ENCODE measurements around the gene POLDIP3.
A peak's percentile ranks its signal among the peaks of the same experiment; 100 is the strongest.
"Not testable (repeated sequence)": the region's sequence is repeated elsewhere in the genome, so short reads cannot be mapped to it uniquely, and the experiment has no call there.

POLDIP3 gene

DNA sequence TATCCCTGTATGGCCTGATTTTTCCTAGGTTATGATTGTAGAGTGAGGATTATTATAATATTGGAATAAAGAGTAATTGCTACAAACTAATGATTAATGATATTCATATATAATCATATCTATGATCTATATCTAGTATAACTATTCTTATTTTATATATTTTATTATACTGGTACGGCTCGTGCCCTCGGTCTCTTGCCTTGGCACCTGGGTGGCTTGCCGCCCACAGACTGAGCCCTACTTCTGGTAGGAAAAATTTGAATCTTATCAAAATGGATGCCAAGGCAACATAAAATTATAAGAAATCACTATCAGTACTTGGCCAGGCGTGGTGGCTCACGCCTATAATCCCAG is 62.4 kb downstream of the POLDIP3 start:
- peaks cover 11% of the 10 kb centered on the region for H3K4me1 Mint-ChIP-seq (ENCODE audit: low read depth)
- H3K36me3 Mint-ChIP-seq (ENCODE audit: low read depth); H3K27me3 Mint-ChIP-seq (ENCODE audit: low read depth); H3K9me3 Mint-ChIP-seq: not testable (repeated sequence)
- H3K27ac Mint-ChIP-seq = peak overlapping the region; percentile 84
- H3K4me3 Mint-ChIP-seq = peak overlapping the region; percentile 66

DNA sequence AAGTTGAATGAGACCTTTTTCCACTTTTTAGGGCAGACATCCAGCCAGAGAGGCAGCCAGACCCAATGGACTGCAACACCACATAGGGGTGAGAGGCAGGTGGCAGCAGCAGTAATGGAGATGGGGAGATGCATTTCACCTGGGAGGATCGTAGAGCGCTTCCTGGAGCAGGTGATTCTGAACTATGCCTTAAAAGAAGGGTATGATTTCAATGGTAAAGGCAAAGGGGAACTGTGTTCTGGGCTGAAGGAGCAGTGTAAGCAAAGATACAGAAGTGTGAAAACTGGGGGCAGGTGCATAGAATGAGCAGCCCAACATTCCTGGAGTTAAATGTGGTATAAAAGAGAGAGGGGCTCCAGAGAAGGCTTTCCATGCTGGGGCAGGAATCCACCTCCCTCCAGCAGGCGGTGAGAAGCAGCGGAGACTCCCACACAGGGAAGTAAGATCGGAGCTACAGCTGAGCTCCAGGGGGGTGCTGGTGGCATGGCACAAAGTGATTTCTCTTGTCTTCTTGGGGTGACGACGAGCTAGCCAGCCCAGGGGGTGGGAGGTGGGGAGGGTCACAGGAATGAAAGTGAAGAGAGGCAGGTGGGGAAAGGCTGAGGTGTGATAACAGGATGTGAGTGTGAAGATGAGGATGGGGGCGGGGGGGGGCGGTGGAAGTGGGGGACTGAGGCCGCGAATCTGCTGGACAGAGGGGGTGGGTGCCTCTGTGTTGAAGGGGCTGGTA is 65.2 kb downstream of the POLDIP3 start:
- H3K27ac Mint-ChIP-seq = no peak overlapping the region
- no peak overlapping the region for H3K4me3 Mint-ChIP-seq
- H3K9me3 Mint-ChIP-seq = no peaks in the 10 kb centered on the region
- peaks cover 11% of the 10 kb centered on the region for H3K4me1 Mint-ChIP-seq (ENCODE audit: low read depth)
- H3K36me3 Mint-ChIP-seq (ENCODE audit: low read depth) = no peaks in the 10 kb centered on the region
- H3K27me3 Mint-ChIP-seq (ENCODE audit: low read depth) = no peaks in the 10 kb centered on the region

DNA sequence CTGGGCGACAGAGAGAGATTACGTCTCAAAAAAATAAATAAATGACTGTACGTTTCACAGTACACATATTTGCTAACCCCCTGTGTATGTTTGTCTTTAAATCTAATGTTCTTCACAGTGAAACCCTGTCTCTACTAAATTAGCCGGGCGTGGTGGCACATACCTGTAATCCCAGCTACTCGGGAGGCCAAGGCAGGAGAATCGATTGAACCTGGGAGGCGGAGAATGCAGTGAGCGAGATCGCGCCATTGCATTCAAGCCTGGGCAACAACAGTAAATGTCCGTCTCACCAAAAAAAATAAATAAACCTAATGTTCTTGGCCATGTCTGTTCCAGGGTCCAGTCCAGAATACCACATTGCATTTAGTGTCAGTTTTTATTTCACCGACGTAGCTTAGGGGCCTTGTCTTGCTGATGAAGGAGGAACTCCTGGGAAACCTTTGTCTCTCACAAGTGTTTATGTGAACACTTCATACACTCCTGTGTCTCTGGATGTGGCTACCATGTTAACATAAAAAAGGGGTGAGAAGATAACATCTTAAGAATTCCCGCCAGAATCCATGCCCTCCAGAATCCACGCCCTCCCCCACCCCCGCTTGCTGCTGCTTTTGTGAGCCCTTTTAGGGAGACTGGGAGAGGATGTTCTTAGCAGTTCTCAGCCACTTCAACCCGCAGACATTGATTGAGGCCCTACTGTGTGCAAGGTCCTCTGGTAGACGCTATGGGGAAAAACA is 65.9 kb downstream of the POLDIP3 start:
- H3K9me3 Mint-ChIP-seq = no peaks in the 10 kb centered on the region
- no peaks in the 10 kb centered on the region for H3K27me3 Mint-ChIP-seq (ENCODE audit: low read depth)
- H3K27ac Mint-ChIP-seq = no peak overlapping the region
- peaks cover 11% of the 10 kb centered on the region for H3K4me1 Mint-ChIP-seq (ENCODE audit: low read depth)
- no peaks in the 10 kb centered on the region for H3K36me3 Mint-ChIP-seq (ENCODE audit: low read depth)
- no peak overlapping the region for H3K4me3 Mint-ChIP-seq

DNA sequence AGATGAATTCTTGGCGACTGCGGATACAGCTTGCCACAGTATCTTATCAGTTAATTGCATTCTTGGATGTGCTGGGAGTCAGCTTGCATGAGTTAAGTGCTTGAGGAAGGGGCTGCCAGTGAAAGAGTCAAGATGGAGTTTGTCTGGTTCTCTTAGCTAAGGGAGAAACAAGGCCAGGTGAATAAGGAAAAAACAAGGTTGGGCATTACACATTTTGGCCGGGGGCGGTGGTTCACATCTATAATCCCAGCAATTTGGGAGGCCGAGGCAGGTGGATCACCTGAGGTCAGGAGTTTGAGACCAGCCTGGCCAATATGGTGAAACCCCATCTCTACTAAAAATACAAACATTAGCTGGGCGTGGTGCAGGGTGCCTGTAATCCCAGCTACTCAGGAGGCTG is 66.6 kb downstream of the POLDIP3 start:
- not testable (repeated sequence) for H3K27me3 Mint-ChIP-seq (ENCODE audit: low read depth); H3K36me3 Mint-ChIP-seq (ENCODE audit: low read depth); H3K27ac Mint-ChIP-seq; H3K9me3 Mint-ChIP-seq; H3K4me3 Mint-ChIP-seq
- peaks cover 11% of the 10 kb centered on the region for H3K4me1 Mint-ChIP-seq (ENCODE audit: low read depth)

DNA sequence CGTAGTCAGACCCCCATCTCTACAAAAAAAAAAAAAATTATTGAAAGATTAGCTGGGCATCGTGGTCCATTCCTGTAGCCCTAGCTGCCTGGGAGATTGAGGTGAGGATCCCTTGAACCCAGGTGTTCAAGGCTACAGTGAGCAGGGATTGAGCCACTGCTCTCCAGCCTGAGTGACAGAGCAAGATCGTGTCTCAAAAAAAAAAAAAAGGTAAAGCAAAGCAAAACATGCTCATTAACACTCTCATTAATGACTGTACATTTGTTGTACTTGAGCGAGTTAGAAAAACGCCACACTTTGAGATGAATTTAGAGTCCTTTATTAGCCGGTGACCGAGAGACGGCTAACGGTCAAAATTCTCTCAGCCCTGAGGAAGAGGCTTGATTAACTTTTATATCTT is 67.1 kb downstream of the POLDIP3 start:
- no peaks in the 10 kb centered on the region for H3K36me3 Mint-ChIP-seq (ENCODE audit: low read depth)
- H3K4me3 Mint-ChIP-seq = no peak overlapping the region
- no peaks in the 10 kb centered on the region for H3K9me3 Mint-ChIP-seq
- H3K4me1 Mint-ChIP-seq (ENCODE audit: low read depth) = peaks cover 11% of the 10 kb centered on the region
- H3K27ac Mint-ChIP-seq = no peak overlapping the region
- no peaks in the 10 kb centered on the region for H3K27me3 Mint-ChIP-seq (ENCODE audit: low read depth)

DNA sequence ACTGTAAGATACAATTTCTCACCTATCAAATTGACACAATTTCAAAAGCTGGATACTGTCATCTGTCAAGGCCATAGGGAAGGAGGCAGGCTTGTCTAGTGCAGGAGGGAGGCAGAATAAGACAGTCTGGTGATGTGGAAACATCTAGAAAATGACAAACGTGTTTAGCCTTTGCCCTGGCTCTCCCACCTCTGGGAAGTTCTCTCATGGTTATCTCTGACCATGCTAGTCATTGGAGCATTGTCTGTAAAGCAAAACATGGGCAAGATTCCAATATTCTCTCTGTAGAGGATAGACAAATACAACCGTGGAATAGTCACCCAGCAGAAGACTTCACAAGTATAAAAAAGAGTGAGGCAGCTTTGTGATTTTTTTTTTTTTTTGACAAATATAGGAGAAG is 70.0 kb downstream of the POLDIP3 start:
- Mint-ChIP-seq H3K9me3 (no peaks in the 10 kb centered on the region), H3K4me3 (no peak overlapping the region), H3K27ac (no peak overlapping the region), H3K27me3 (ENCODE audit: low read depth) (no peaks in the 10 kb centered on the region), H3K4me1 (ENCODE audit: low read depth) (peaks cover 4% of the 10 kb centered on the region), H3K36me3 (ENCODE audit: low read depth) (no peaks in the 10 kb centered on the region)

DNA sequence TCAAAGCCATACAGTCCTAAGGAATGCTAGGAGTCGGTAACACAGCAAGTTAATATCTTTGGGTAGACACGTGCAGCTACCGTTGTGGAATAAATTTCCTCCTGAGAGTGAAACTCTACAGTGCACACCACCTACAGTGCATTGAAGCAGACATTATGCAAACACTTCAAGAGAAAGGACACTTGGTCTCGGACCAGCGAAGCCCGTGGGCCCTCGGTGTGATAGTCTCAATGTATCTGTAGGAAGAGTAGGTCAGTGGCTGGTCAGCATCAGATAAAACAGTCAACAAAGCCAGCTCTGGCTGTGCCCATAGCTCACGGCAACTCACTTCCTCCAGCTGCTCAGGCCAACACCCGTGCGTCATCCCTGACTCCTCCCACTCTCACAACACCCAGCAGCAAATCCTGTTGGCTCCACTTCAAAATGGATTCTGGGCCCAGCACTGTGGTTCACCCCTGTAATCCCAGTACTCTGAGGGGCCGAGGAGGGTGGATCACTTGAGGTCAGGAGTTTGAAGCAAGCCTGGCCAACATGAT is 75.4 kb downstream of the POLDIP3 start:
- not testable (repeated sequence) for H3K27me3 Mint-ChIP-seq (ENCODE audit: low read depth); H3K4me3 Mint-ChIP-seq; H3K36me3 Mint-ChIP-seq (ENCODE audit: low read depth); H3K9me3 Mint-ChIP-seq; H3K4me1 Mint-ChIP-seq (ENCODE audit: low read depth); H3K27ac Mint-ChIP-seq

DNA sequence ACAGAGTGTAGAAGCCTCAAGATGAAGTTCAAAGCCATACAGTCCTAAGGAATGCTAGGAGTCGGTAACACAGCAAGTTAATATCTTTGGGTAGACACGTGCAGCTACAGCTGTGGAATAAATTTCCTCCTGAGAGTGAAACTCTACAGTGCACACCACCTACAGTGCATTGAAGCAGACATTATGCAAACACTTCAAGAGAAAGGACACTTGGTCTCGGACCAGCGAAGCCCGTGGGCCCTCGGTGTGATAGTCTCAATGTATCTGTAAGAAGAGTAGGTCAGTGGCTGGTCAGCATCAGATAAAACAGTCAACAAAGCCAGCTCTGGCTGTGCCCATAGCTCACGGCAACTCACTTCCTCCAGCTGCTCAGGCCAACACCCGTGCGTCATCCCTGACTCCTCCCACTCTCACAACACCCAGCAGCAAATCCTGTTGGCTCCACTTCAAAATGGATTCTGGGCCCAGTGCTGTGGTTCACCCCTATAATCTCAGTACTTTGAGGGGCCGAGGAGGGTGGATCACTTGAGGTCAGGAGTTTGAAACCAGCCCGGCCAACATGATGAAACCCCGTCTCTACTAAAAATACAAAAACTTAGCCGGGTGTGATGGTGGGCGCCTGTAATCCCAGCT is 77.4 kb downstream of the POLDIP3 start:
- Mint-ChIP-seq H3K27ac (peak overlapping the region; percentile 26), H3K4me1 (ENCODE audit: low read depth) (peaks cover 15% of the 10 kb centered on the region)
- not testable (repeated sequence) for H3K9me3 Mint-ChIP-seq; H3K27me3 Mint-ChIP-seq (ENCODE audit: low read depth); H3K4me3 Mint-ChIP-seq; H3K36me3 Mint-ChIP-seq (ENCODE audit: low read depth)

DNA sequence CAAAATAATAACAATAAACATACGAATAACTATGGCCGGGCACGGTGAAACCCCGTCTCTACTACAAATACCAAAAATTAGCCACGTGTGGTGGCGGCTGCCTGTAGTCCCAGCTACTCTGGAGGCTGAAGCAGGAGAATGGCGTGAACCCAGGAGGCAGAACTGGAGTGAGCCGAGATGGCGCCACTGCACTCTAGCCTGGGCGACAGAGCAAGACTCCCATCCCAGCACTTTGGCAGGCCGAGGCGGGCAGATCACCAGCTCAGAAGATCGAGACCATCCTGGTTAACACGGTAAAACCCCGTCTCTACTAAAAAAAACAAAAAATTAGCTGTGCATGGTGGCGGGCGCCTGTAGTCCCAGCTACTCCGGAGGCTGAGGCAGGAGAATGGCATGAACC is 78.0 kb downstream of the POLDIP3 start:
- H3K27ac Mint-ChIP-seq; H3K4me3 Mint-ChIP-seq; H3K9me3 Mint-ChIP-seq; H3K36me3 Mint-ChIP-seq (ENCODE audit: low read depth); H3K27me3 Mint-ChIP-seq (ENCODE audit: low read depth): not testable (repeated sequence)
- peaks cover 16% of the 10 kb centered on the region for H3K4me1 Mint-ChIP-seq (ENCODE audit: low read depth)

DNA sequence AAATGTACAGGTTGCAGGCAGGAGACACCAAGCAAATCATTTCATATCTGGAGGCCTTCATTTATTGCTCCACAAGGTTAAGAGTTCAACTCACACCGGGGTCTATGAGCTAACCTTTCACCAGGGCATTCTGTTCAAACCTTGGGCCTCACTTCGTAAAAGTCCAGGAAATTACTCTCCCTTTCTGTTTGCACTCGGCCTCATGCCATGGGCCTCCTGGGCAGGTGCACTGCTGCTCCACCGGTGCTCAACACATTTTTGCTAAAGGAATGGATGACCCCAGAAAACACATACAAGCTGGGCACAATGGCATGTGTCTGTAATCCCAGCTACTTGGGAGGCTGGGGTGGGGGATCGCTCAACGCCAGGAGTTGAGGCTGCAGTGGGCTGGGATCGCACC is 78.5 kb downstream of the POLDIP3 start:
- Mint-ChIP-seq H3K27me3 (ENCODE audit: low read depth) (no peaks in the 10 kb centered on the region), H3K4me1 (ENCODE audit: low read depth) (peaks cover 16% of the 10 kb centered on the region)

DNA sequence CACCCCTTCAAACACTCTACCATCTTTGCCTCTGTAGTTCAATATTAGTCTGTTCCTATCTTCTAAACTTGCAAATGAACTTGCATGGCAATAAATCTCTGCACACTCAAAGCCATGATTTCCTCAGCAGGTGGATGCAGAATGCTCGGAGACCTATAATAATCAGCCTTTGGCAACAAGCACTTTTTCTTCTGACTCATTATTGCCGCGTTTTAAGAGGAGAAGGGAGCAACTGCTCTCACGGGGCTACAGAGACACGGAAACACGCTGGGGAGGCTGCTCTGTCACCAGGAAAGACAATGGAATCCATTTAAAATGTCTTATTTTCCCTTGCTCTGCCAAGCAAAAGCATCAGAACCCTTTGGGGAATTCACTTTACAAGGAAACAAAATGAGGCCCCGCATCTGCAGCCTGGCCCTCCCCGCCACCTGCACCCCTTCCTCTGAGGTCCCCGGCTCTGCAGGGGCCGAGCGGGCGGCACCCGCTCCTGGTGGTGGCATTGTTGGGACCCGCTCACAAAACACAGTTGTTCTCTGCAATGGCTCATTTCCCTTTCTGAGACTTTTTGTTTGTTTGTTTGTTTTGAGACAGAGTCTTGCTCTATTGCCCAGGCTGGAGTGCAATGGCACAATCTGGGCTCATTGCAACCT is 79.5 kb downstream of the POLDIP3 start:
- H3K9me3 Mint-ChIP-seq; H3K27me3 Mint-ChIP-seq (ENCODE audit: low read depth); H3K27ac Mint-ChIP-seq; H3K4me3 Mint-ChIP-seq; H3K36me3 Mint-ChIP-seq (ENCODE audit: low read depth): not testable (repeated sequence)
- peaks cover 16% of the 10 kb centered on the region for H3K4me1 Mint-ChIP-seq (ENCODE audit: low read depth)

More for the DNA sequence above, 78.5 kb downstream of the POLDIP3 start:
- no peak overlapping the region for H3K27ac Mint-ChIP-seq
- no peaks in the 10 kb centered on the region for H3K9me3 Mint-ChIP-seq
- no peak overlapping the region for H3K4me3 Mint-ChIP-seq
- H3K36me3 Mint-ChIP-seq (ENCODE audit: low read depth) = peaks cover 2% of the 10 kb centered on the region
